PFSK-1 (cell line): Measurements from ENCODE around the gene TBC1D9B.

Experiments
- FOXP2 ChIP-seq: optimal IDR thresholded peaks from 2 replicates; pipeline ENCODE3; 2011; ENCODE audit warnings: borderline replicate concordance, control low read depth, inconsistent platforms; ENCODE audit not compliant: insufficient read depth; ENCODE audit errors: extremely low read length, extremely low read depth
- POLR2AphosphoS5 ChIP-seq: IDR thresholded peaks from 2 replicates; pipeline ENCODE4 v1.6.1; 2012; ENCODE audit warnings: low read depth, mild to moderate bottlenecking, control low read depth, low read length, moderate library complexity
- REST ChIP-seq, 2 experiments: IDR thresholded peaks; 2 replicates each; pipeline versions ENCODE4 v1.6.1 to v1.8.0; 2011 to 2012; ENCODE audit warnings: low read depth in 2 of 2, low read length in 2 of 2, control low read depth in 1 of 2, inconsistent platforms in 1 of 2, mild to moderate bottlenecking in 1 of 2, moderate library complexity in 1 of 2; ENCODE audit not compliant: insufficient read depth in 1 of 2
- SIN3A ChIP-seq: IDR thresholded peaks from 2 replicates; pipeline ENCODE4 v1.6.1; 2012; ENCODE audit warnings: mild to moderate bottlenecking, low read length, moderate library complexity, borderline replicate concordance; ENCODE audit not compliant: insufficient read depth
- TAF1 ChIP-seq: IDR thresholded peaks from 2 replicates; pipeline ENCODE4 v1.6.1; 2012; ENCODE audit warnings: low read length, control low read depth, borderline replicate concordance; ENCODE audit not compliant: insufficient read depth

Gene TBC1D9B

GRCh38 chr5:179912951-179913350 lies 5.3 kb upstream of the TBC1D9B start:
- TF ChIP-seq FOXP2 (no peak), TAF1 (no peak), POLR2AphosphoS5 (no peak), SIN3A (no peak), REST (IDR thresholded peaks at IDR 0.05; ENCODE audit: insufficient read depth in 1 of 2, low read depth in 2 of 2, low read length in 2 of 2) (no peak)

GRCh38 chr5:179912386-179912785 lies 4.7 kb upstream of the TBC1D9B start:
- TF ChIP-seq REST (IDR thresholded peaks at IDR 0.05; ENCODE audit: insufficient read depth in 1 of 2, low read depth in 2 of 2, low read length in 2 of 2) (no peak), SIN3A (no peak), POLR2AphosphoS5 (no peak), TAF1 (no peak), FOXP2 (no peak)

GRCh38 chr5:179909224-179909623 lies 1.5 kb upstream of the TBC1D9B start:
- TF ChIP-seq FOXP2 (no peak), TAF1 (no peak), POLR2AphosphoS5 (no peak), SIN3A (no peak), REST (IDR thresholded peaks at IDR 0.05; ENCODE audit: insufficient read depth in 1 of 2, low read depth in 2 of 2, low read length in 2 of 2) (no peak)

GRCh38 chr5:179908528-179908927 lies 831 bp upstream of the TBC1D9B start:
- TF ChIP-seq TAF1 = no peak
- no peak for TF ChIP-seq SIN3A

- TF ChIP-seq REST (IDR thresholded peaks at IDR 0.05; ENCODE audit: insufficient read depth in 1 of 2, low read depth in 2 of 2, low read length in 2 of 2) = no peak
- TF ChIP-seq TAF1 = no peak
- no peak for TF ChIP-seq FOXP2
- no peak for TF ChIP-seq SIN3A
- no peak for TF ChIP-seq POLR2AphosphoS5
These were observed 722 bp downstream of the TBC1D9B start for GRCh38 chr5:179906795-179907555.
